Measurements from ENCODE around the gene ZNF474. TPM values are rescaled to one million over a fixed set of nuclear protein-coding genes. Genes with fewer than 3 reads are reported as not detected.

Gene ZNF474
- total and polyA plus RNA-seq, 4 donors, result 0.03 to 0.25 (median 0.23) TPM; not detected in 1

DNA sequence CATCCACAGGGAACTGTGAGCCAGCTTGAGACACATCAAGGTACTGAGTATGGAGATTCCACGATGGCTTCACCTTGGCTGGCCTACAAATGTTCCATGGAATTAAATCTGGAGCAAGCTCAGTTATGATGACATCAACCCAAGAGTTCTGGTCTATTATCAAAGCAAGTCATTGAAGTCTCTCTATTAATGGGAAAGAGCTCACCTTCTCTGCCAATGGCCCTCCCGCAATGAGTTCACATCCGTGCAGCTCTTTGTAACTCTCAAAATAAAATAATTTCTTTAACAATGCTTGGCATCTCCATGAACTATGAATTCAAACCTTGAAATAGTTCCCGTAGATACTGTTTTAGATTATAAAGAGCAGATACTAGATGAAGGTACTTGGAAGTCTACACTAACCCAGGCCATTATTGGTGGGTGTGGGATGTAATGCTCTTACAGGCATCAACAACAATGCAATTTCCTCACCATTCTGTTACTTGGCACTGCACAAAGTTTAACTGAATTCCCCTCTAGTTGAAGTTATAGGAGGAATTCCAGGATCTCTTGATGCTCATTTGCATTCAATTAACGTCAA is 55.4 kb downstream of the ZNF474 start:
- Histone ChIP-seq H3K27ac (ENCODE audit: low read depth in 1 of 2, low read length in 2 of 2) (no peak overlapping the region), H3K9me3 (ENCODE audit: control insufficient read depth in 4 of 4, low read length in 3 of 4) (no peaks in the 10 kb centered on the region), H3K9ac (ENCODE audit: low read depth in 1 of 2, low read length in 2 of 2) (no peak overlapping the region), H3K27me3 (ENCODE audit: control insufficient read depth in 4 of 4, insufficient read depth in 4 of 4, low read length in 3 of 4) (no peaks in the 10 kb centered on the region), H3K4me1 (ENCODE audit: control insufficient read depth in 4 of 4, insufficient read depth in 4 of 4, low read length in 3 of 4) (no peaks in the 10 kb centered on the region), H3K4me3 (ENCODE audit: low read depth in 1 of 3, low read length in 3 of 3) (no peak overlapping the region), H3K36me3 (ENCODE audit: control insufficient read depth in 4 of 4, insufficient read depth in 3 of 4, low read depth in 1 of 4, low read length in 3 of 4) (no peaks in the 10 kb centered on the region)
- TF ChIP-seq JUND (IDR thresholded peaks at IDR 0.05) (no peak), TAF1 (conservative IDR thresholded peaks at IDR 0.05) (no peak), YY1 (IDR thresholded peaks at IDR 0.05) (no peak), NR2F2 (IDR thresholded peaks at IDR 0.05) (no peak), FOXA2 (IDR thresholded peaks at IDR 0.05) (no peak), SP1 (IDR thresholded peaks at IDR 0.05) (no peak), HNF4A (conservative IDR thresholded peaks at IDR 0.05) (no peak), GABPA (IDR thresholded peaks at IDR 0.05 in 1 of 2, conservative IDR thresholded peaks at IDR 0.05 in 1 of 2) (no peak), RAD21 (IDR thresholded peaks at IDR 0.05) (no peak), EGR1 (IDR thresholded peaks at IDR 0.05; ENCODE audit: low read depth in 2 of 2) (no peak), HNF4G (IDR thresholded peaks at IDR 0.05) (no peak), RXRA (IDR thresholded peaks at IDR 0.05) (no peak), FOXA1 (IDR thresholded peaks at IDR 0.05) (no peak)
- TF ChIP-seq, protein P1, sequence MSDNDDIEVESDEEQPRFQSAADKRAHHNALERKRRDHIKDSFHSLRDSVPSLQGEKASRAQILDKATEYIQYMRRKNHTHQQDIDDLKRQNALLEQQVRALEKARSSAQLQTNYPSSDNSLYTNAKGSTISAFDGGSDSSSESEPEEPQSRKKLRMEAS (IDR thresholded peaks at IDR 0.05), result no peak
- TF ChIP-seq, protein P2, sequence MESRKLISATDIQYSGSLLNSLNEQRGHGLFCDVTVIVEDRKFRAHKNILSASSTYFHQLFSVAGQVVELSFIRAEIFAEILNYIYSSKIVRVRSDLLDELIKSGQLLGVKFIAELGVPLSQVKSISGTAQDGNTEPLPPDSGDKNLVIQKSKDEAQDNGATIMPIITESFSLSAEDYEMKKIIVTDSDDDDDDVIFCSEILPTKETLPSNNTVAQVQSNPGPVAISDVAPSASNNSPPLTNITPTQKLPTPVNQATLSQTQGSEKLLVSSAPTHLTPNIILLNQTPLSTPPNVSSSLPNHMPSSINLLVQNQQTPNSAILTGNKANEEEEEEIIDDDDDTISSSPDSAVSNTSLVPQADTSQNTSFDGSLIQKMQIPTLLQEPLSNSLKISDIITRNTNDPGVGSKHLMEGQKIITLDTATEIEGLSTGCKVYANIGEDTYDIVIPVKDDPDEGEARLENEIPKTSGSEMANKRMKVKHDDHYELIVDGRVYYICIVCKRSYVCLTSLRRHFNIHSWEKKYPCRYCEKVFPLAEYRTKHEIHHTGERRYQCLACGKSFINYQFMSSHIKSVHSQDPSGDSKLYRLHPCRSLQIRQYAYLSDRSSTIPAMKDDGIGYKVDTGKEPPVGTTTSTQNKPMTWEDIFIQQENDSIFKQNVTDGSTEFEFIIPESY (IDR thresholded peaks at IDR 0.05), result no peak
- TF ChIP-seq, protein P3, sequence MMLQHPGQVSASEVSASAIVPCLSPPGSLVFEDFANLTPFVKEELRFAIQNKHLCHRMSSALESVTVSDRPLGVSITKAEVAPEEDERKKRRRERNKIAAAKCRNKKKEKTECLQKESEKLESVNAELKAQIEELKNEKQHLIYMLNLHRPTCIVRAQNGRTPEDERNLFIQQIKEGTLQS (IDR thresholded peaks at IDR 0.05), result no peak
- TF ChIP-seq, protein P4, sequence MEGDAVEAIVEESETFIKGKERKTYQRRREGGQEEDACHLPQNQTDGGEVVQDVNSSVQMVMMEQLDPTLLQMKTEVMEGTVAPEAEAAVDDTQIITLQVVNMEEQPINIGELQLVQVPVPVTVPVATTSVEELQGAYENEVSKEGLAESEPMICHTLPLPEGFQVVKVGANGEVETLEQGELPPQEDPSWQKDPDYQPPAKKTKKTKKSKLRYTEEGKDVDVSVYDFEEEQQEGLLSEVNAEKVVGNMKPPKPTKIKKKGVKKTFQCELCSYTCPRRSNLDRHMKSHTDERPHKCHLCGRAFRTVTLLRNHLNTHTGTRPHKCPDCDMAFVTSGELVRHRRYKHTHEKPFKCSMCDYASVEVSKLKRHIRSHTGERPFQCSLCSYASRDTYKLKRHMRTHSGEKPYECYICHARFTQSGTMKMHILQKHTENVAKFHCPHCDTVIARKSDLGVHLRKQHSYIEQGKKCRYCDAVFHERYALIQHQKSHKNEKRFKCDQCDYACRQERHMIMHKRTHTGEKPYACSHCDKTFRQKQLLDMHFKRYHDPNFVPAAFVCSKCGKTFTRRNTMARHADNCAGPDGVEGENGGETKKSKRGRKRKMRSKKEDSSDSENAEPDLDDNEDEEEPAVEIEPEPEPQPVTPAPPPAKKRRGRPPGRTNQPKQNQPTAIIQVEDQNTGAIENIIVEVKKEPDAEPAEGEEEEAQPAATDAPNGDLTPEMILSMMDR (IDR thresholded peaks at IDR 0.05; ENCODE audit: low read depth, low read length, missing input control), result no peak
- TF ChIP-seq, protein P5, sequence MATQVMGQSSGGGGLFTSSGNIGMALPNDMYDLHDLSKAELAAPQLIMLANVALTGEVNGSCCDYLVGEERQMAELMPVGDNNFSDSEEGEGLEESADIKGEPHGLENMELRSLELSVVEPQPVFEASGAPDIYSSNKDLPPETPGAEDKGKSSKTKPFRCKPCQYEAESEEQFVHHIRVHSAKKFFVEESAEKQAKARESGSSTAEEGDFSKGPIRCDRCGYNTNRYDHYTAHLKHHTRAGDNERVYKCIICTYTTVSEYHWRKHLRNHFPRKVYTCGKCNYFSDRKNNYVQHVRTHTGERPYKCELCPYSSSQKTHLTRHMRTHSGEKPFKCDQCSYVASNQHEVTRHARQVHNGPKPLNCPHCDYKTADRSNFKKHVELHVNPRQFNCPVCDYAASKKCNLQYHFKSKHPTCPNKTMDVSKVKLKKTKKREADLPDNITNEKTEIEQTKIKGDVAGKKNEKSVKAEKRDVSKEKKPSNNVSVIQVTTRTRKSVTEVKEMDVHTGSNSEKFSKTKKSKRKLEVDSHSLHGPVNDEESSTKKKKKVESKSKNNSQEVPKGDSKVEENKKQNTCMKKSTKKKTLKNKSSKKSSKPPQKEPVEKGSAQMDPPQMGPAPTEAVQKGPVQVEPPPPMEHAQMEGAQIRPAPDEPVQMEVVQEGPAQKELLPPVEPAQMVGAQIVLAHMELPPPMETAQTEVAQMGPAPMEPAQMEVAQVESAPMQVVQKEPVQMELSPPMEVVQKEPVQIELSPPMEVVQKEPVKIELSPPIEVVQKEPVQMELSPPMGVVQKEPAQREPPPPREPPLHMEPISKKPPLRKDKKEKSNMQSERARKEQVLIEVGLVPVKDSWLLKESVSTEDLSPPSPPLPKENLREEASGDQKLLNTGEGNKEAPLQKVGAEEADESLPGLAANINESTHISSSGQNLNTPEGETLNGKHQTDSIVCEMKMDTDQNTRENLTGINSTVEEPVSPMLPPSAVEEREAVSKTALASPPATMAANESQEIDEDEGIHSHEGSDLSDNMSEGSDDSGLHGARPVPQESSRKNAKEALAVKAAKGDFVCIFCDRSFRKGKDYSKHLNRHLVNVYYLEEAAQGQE (IDR thresholded peaks at IDR 0.05), result no peak
- WGBS, result 92% methylated on average over 5 of the region's 5 CpGs
- DNase-seq (ENCODE audit: low spot score), result no peak

All from liver (tissue), 9 donors.